ENCODE results near the gene TBL1X. TPM values are rescaled to one million over a fixed set of nuclear protein-coding genes. Genes with fewer than 3 reads are reported as not detected.

The TBL1X gene
- total and polyA plus RNA-seq, 2 of the 4 experiments (the other 2 are of a cell fraction), result 16.2 to 20.8 TPM

GRCh38 chrX:9784332-9784731 lies 319.5 kb downstream of the TBL1X start:
- Histone ChIP-seq H3K27ac (ENCODE audit: insufficient read depth, low read length) (no peak overlapping the region), H3K14ac (replicated peaks; ENCODE audit: low read depth, low read length) (no peak overlapping the region), H4K8ac (ENCODE audit: low read depth in 2 of 2, low read length in 2 of 2) (no peak overlapping the region), H3K4me3 (ENCODE audit: insufficient read depth, low read depth, low read length) (no peak overlapping the region), H3K4me2 (ENCODE audit: low read depth, low read length) (no peak overlapping the region), H3K9me3 (ENCODE audit: control insufficient read depth, insufficient read depth, low read length) (peaks cover 8% of the 10 kb centered on the region), H3K4ac (ENCODE audit: low read depth, low read length) (no peak overlapping the region), H3K4me1 (ENCODE audit: control insufficient read depth, insufficient read depth, low read length) (peaks cover 2% of the 10 kb centered on the region; the same call in 1 of the 2 replicates), H2AFZ (replicated peaks; ENCODE audit: low read length, poor library complexity) (no peak overlapping the region), H4K20me1 (ENCODE audit: insufficient read depth, low read length) (no peaks in the 10 kb centered on the region), H3K23ac (ENCODE audit: low read depth, low read length) (no peak overlapping the region), H4K5ac (ENCODE audit: low read depth, low read length) (no peak overlapping the region), H4K91ac (ENCODE audit: insufficient read depth, low read depth, low read length) (no peak overlapping the region), H3K79me1 (ENCODE audit: low read depth in 1 of 2, low read length in 2 of 2) (no peaks in the 10 kb centered on the region), H3K36me3 (ENCODE audit: control insufficient read depth, insufficient read depth, low read length) (no peaks in the 10 kb centered on the region), H2BK15ac (ENCODE audit: low read depth, low read length) (no peak overlapping the region), H2BK5ac (ENCODE audit: low read depth, low read length, poor library complexity, severe bottlenecking) (no peak overlapping the region), H3K56ac (ENCODE audit: extremely low read depth, insufficient read depth, low read length) (no peak overlapping the region), H3K9ac (ENCODE audit: low read depth, low read length) (no peak overlapping the region), H3K27me3 (ENCODE audit: control insufficient read depth, insufficient read depth, low read length) (peaks cover 19% of the 10 kb centered on the region), H3K18ac (ENCODE audit: low read depth, low read length) (no peak overlapping the region), H2BK120ac (ENCODE audit: low read depth, low read length) (no peak overlapping the region), H2BK20ac (ENCODE audit: low read depth, low read length) (no peak overlapping the region), H3K9me1 (ENCODE audit: insufficient read depth, low read length) (no peaks in the 10 kb centered on the region), H2AK5ac (ENCODE audit: low read depth, low read length) (no peak overlapping the region), H2AK9ac (replicated peaks; ENCODE audit: low read depth, low read length, poor library complexity) (no peak overlapping the region)
- TF ChIP-seq, protein P1, sequence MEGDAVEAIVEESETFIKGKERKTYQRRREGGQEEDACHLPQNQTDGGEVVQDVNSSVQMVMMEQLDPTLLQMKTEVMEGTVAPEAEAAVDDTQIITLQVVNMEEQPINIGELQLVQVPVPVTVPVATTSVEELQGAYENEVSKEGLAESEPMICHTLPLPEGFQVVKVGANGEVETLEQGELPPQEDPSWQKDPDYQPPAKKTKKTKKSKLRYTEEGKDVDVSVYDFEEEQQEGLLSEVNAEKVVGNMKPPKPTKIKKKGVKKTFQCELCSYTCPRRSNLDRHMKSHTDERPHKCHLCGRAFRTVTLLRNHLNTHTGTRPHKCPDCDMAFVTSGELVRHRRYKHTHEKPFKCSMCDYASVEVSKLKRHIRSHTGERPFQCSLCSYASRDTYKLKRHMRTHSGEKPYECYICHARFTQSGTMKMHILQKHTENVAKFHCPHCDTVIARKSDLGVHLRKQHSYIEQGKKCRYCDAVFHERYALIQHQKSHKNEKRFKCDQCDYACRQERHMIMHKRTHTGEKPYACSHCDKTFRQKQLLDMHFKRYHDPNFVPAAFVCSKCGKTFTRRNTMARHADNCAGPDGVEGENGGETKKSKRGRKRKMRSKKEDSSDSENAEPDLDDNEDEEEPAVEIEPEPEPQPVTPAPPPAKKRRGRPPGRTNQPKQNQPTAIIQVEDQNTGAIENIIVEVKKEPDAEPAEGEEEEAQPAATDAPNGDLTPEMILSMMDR (conservative IDR thresholded peaks at IDR 0.05; ENCODE audit: low read depth, low read length), result no peak
- TF ChIP-seq CEBPB (IDR thresholded peaks at IDR 0.05; ENCODE audit: low read depth, low read length) (no peak), BHLHE40 (IDR thresholded peaks at IDR 0.05; ENCODE audit: low read depth, low read length) (no peak), NFE2L2 (IDR thresholded peaks at IDR 0.05; ENCODE audit: low read depth, low read length) (no peak), POLR2A (IDR thresholded peaks at IDR 0.05; ENCODE audit: low read depth, low read length) (no peak), MAFK (IDR thresholded peaks at IDR 0.05; ENCODE audit: low read depth, low read length) (no peak), SMC3 (IDR thresholded peaks at IDR 0.05; ENCODE audit: low read depth, low read length) (no peak), RCOR1 (IDR thresholded peaks at IDR 0.05; ENCODE audit: insufficient replicate concordance, low read length) (no peak)
- dilution Hi-C loops (cut with HindIII; ENCODE audit: low sequenced_read_pairs, unreplicated experiment), result no loop called here
- POLR2A ChIA-PET (ENCODE audit: unreplicated experiment), result no interaction called here
- CTCF ChIA-PET, result interaction anchor here (0.5 to 0.6 kb wide), 2 partner anchors 10 to 31 kb away, joined by 3 to 4 read pairs; no protein-coding TSS in a partner anchor
- in situ Hi-C loops (cut with MboI; ENCODE audit: low sequenced_read_pairs), result no loop called here
- DNase-seq (no peak), ATAC-seq (ENCODE audit: low read depth) (no peak)
- intact Hi-C loops (cut with micrococcal nuclease), result no loop called here
- BruUV-seq (replicated peaks), result no TSS peak
- WGBS, 2 experiments (ENCODE audit: extremely low coverage in 2 of 2, insufficient read length in 1 of 2), result 88% methylated on average over 1 of the region's 8 CpGs; no CpG with 5 or more reads in 1 of the 2 experiments

Measured in IMR-90 (cell line).